AG04449 (cell line): ENCODE data around the gene NOXA1.
"Not testable (repeated sequence)": the region's sequence is repeated elsewhere in the genome, so short reads cannot be mapped to it uniquely, and the experiment has no call there.

Experiments used
- CTCF ChIA-PET: fragments of 350-600 bp; formaldehyde crosslinking; extraction: SDS; loops from one replicate; lab custom pipeline; 2021; ENCODE audit warnings: antibody characterized with exemption; lab: Yijun Ruan, JAX
- POLR2A ChIA-PET: fragments of 400-600, 350-600 bp; formaldehyde crosslinking; extraction: SDS; loops from one replicate; lab custom pipeline; 2020; ENCODE audit warnings: antibody characterized with exemption, inconsistent platforms; lab: Yijun Ruan, JAX
- DNase-seq: peaks from one replicate; pipeline ENCODE4 v3.0.0-alpha.2; 2010; ENCODE audit warnings: low read depth, low spot score
- H3K4me3 ChIP-seq: 2 replicates; pipeline ENCODE4 v1.5.1; 2011; ENCODE audit warnings: low read depth, mild to moderate bottlenecking, control low read depth, low read length
- TF ChIP-seq, protein P1 (sequence below): IDR thresholded peaks from one replicate; pipeline ENCODE4 v1.5.1; 2011; ENCODE audit warnings: mild to moderate bottlenecking, moderate library complexity, low read length, control low read depth, inconsistent platforms; ENCODE audit not compliant: insufficient read depth; ENCODE audit errors: missing control alignments

NOXA1 gene, protein sequence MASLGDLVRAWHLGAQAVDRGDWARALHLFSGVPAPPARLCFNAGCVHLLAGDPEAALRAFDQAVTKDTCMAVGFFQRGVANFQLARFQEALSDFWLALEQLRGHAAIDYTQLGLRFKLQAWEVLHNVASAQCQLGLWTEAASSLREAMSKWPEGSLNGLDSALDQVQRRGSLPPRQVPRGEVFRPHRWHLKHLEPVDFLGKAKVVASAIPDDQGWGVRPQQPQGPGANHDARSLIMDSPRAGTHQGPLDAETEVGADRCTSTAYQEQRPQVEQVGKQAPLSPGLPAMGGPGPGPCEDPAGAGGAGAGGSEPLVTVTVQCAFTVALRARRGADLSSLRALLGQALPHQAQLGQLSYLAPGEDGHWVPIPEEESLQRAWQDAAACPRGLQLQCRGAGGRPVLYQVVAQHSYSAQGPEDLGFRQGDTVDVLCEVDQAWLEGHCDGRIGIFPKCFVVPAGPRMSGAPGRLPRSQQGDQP

DNA sequence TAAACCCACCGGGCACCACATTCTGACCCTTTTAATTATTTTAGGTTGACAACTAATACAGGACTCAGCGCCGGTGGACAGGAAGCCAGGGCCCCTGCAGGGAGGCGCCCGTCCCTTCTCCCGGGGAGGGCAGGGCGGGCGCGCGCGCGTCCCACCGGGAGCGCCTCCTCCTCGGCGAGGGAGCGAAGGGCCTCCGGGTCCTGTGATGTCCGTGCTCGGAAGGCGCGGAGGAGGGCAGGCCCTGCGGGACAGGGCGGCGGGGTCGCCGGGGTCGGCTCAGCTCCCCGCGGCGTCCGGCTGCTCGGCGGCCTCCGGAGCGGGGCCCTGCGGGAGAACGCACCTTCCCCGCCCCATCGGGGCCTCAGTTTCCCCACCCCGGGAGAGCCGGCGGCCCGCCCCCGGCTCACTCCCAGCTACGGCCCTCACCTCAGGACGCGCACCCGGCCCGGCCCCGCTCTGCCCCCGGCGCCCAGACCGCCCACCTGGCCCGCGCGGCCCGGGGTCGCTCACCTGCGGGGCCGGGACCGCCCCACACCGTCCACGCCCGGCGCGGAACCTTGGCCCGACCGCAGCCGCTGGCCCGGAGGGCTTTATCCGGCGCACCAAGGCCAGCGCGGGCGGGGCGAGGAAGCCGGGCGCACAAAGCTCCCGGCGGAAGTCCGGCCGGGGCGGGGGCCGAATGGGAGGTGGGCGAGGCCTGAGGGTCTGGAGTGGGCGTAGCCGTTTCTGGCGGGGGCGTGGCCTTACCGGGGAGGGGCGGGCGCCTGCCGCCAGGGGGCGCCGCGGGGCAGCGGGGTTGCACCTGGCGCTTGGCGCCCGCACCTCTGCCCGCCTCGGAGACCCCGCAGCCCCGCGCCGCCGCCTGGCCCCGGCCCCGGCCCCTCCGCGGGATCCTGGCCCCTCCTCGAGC lies at the start of gene NOXA1, which contains the start of gene EXD3:
Gene NOXA1 (plus strand): TSS at position 790 of the 910 bp plus-strand sequence. CDS start 137 bp downstream, outside the sequence.
Gene EXD3 (minus strand): TSS at position 559 of the 910 bp plus-strand sequence. CDS start 27,805 bp downstream, outside the sequence.
- ChIA-PET CTCF (interaction anchor here (0.6 to 4.0 kb wide), 28 partner anchors 9 to 197 kb away, joined by 3 to 41 read pairs (median 4); partner anchors contain the start of genes NRARP and TOR4A), POLR2A (interaction anchor here (0.6 to 0.9 kb wide), 7 partner anchors 9 to 182 kb away, joined by 3 to 6 read pairs (median 3); partner anchors contain the start of gene TUBB4B)
- TF ChIP-seq, protein P1, sequence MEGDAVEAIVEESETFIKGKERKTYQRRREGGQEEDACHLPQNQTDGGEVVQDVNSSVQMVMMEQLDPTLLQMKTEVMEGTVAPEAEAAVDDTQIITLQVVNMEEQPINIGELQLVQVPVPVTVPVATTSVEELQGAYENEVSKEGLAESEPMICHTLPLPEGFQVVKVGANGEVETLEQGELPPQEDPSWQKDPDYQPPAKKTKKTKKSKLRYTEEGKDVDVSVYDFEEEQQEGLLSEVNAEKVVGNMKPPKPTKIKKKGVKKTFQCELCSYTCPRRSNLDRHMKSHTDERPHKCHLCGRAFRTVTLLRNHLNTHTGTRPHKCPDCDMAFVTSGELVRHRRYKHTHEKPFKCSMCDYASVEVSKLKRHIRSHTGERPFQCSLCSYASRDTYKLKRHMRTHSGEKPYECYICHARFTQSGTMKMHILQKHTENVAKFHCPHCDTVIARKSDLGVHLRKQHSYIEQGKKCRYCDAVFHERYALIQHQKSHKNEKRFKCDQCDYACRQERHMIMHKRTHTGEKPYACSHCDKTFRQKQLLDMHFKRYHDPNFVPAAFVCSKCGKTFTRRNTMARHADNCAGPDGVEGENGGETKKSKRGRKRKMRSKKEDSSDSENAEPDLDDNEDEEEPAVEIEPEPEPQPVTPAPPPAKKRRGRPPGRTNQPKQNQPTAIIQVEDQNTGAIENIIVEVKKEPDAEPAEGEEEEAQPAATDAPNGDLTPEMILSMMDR, result peak; percentile 62
- DNase-seq, result peak; percentile 46
- H3K4me3 ChIP-seq, result peak within 1 kb of the TSS; percentile 72

DNA sequence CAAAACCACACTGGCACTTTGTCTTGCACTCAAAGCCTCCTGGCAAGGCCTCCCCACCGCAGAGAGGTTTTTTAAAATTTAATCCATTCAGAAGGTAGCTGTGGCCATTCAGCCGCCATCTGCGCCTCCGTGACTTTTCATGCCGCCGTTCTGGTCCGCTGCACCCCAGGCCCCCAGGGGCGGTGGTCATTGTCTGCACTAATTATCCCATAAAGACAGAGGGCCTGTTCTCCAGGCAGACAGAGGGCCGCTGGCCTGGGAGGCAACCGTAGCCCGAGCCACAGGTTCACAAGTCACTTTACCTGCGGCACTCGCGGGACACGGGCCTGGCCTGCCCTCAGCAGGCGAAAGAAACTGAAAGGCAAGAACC lies 49.6 kb upstream of the NOXA1 start:
- H3K4me3 ChIP-seq, result no peak overlapping the region
- TF ChIP-seq, protein P1, result no peak
- DNase-seq, result no peak
- POLR2A ChIA-PET, result no interaction called here
- CTCF ChIA-PET, result no interaction called here

DNA sequence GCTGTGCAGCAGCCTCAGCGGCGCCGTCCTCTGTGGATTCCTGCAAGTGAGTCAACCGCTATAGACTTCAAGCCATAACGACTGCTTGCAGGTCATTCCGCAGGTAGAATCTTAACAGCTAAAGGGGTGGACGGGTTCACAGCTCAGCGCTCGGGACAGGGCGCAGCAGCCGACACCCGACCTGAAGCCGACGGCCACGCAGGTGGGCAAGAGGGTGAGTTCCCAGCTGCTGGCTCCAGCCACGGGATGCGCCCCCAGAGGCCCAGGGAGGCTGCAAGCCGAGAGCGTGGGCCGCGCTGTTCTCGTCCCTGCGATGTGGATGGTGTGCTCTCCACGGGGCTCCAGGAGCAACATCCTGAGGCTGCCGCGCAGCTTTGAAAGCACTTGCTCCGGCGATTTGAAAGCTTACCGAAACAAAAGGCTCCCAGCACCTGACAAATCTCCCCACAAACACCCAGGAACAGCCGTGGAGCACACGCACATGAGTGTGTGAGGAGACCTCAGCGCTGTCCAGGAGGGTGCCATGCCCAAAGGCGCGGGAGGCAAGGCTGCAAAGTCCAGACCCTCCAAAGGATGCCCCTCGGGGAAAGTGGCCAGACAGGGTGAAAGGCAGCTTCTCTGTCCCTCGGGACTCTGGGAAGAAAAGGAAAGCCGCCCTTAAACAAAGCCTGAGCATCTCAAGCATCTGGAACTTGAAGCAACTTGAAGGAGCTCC lies 48.9 kb upstream of the NOXA1 start:
- TF ChIP-seq, protein P1, result no peak
- DNase-seq, result no peak
- ChIA-PET CTCF (no interaction called here), POLR2A (interaction anchor here (0.8 kb wide), 1 partner anchor 61 kb away, joined by 3 read pairs; no protein-coding TSS in a partner anchor)
- no peak overlapping the region for H3K4me3 ChIP-seq

DNA sequence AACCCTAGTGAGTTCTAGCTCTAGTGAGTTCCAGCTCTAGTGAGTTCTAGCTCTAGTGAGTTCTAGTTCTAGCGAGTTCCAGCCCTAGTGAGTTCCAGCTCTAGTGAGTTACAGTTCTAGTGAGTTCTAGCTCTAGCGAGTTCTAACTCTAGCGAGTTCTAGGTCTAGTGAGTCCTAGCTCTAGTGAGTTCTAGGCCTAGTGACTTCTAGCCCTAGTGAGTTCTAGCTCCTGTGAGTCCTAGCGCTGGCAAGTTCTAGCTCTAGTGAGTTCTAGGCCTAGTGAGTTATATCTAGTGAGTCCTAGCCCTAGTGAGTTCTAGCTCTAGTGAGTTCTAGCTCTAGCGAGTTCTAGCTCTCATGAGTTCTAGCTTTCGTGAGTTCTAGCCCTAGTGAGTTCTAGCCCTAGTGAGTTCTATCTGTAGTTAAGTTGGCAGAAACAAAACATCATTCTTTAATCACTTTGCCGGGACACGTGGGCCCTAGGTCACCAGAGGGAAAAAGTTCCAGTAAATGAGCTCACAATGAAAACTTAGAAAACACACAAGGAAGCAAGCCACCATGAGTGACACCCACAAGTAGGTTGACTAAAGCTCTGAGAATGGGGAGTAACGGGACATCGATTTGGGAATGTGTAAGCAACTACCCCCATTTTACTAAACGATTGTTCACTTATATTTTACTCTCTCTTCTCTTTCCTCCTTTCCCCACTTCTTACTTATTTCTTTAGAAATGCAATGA lies 47.7 kb upstream of the NOXA1 start:
- POLR2A ChIA-PET, result no interaction called here
- TF ChIP-seq, protein P1, result no peak
- CTCF ChIA-PET, result interaction anchor here (1.1 kb wide), 2 partner anchors 48 to 159 kb away, joined by 3 read pairs; no protein-coding TSS in a partner anchor

DNA sequence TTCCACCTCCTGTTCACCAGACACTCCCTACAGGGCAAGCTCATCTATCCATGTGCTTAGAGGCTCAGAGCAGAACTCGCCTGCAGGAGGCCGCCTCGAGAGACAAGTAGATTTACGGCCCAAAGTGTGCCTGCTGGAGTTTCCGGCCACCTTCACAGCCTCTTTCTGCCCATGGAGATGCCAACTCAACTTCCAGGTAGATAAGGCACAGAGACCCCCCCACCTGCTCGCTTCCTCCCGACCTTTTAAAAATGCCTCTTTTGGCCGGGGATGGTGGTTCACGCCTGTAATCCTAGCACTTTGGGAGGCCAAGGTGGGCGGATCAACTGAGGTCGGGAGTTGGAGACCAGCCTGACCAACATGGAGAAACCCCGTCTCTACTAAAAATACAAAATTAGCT lies 46.8 kb upstream of the NOXA1 start:
- CTCF ChIA-PET, result no interaction called here
- no peak overlapping the region for H3K4me3 ChIP-seq
- DNase-seq, result no peak
- POLR2A ChIA-PET, result no interaction called here
- TF ChIP-seq, protein P1, result no peak

More for the DNA sequence above, 47.7 kb upstream of the NOXA1 start:
- no peak overlapping the region for H3K4me3 ChIP-seq
- no peak for DNase-seq

DNA sequence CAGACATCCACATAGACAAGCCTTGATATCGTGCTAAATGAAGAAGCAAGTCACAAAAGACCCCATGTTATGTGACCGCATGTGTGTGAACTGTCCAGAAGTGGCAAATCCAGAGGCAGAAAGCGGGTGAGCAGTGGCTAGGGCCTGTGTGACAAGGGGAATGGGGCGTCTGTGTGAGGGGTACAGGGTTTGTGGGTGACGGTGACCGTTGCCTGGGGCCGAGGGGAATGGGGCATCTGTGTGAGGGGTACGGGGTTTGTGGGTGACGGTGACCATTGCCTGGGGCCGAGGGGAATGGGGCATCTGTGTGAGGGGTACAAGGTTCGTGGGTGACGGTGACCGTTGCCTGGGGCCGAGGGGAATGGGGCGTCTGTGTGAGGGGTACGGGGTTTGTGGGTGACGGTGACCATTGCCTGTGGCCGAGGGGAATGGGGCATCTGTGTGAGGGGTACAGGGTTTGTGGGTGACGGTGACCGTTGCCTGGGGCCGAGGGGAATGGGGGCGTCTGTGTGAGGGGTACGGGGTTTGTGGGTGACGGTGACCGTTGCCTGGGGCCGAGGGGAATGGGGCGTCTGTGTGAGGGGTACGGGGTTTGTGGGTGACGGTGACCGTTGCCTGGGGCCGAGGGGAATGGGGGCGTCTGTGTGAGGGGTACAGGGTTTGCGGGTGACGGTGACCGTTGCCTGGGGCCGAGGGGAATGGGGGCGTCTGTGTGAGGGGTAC lies 44.3 kb upstream of the NOXA1 start:
- CTCF ChIA-PET, DNase-seq, POLR2A ChIA-PET, H3K4me3 ChIP-seq: not testable (repeated sequence)
